Smooth muscle cell (in vitro differentiated cells): Measurements from ENCODE around the gene JAK2. TPM values are rescaled to one million over a fixed set of nuclear protein-coding genes. Genes with fewer than 3 reads are reported as not detected.

Experiments used
- DNase-seq: peaks from one replicate; lab custom pipeline; 2025; ENCODE audit not compliant: unreplicated experiment; lab: John Stamatoyannopoulos, UW
- H2AFZ ChIP-seq: fragments of 200-600 bp; sonication (generic); 2 replicates; pipeline ENCODE4 v1.6.0; 2016; ENCODE audit warnings: antibody characterized with exemption, low read depth, mild to moderate bottlenecking
- H3F3A ChIP-seq: fragments of 200-600 bp; sonication (generic); 2 replicates; pipeline ENCODE4 v1.6.0; 2017; ENCODE audit warnings: antibody characterized with exemption, low read depth
- H3K27ac ChIP-seq: fragments of 200-600 bp; sonication (generic); 2 replicates; pipeline ENCODE4 v1.5.1; 2016; ENCODE audit warnings: low read depth, mild to moderate bottlenecking
- H3K27me3 ChIP-seq: fragments of 200-600 bp; sonication (generic); 2 replicates; pipeline ENCODE4 v1.6.1; 2016; ENCODE audit warnings: low read depth, mild to moderate bottlenecking
- H3K36me3 ChIP-seq: fragments of 200-600 bp; sonication (generic); 2 replicates; pipeline ENCODE4 v1.5.1; 2016; ENCODE audit warnings: low read depth
- H3K4me1 ChIP-seq: fragments of 200-600 bp; sonication (generic); 2 replicates; pipeline ENCODE4 v1.5.1; 2016; ENCODE audit warnings: low read depth
- H3K4me2 ChIP-seq: fragments of 200-600 bp; sonication (generic); 2 replicates; pipeline ENCODE4 v1.6.0; 2016; ENCODE audit warnings: mild to moderate bottlenecking
- H3K4me3 ChIP-seq: fragments of 200-600 bp; sonication (generic); 2 replicates; pipeline ENCODE4 v1.5.1; 2016; ENCODE audit warnings: mild to moderate bottlenecking
- H3K79me2 ChIP-seq: fragments of 200-600 bp; sonication (generic); 2 replicates; pipeline ENCODE4 v1.6.0; 2016; ENCODE audit warnings: low read depth, mild to moderate bottlenecking
- H3K9ac ChIP-seq: fragments of 200-600 bp; sonication (generic); 2 replicates; pipeline ENCODE4 v1.6.0; 2016; ENCODE audit warnings: low read depth
- H3K9me3 ChIP-seq: fragments of 200-600 bp; sonication (generic); replicated peaks from 2 replicates; pipeline ENCODE4 v1.5.1; 2016; ENCODE audit warnings: low read depth
- H4K20me1 ChIP-seq: fragments of 200-600 bp; sonication (generic); 2 replicates; pipeline ENCODE4 v1.6.0; 2016; ENCODE audit warnings: low read depth
- CTCF ChIP-seq: fragments of 200-600 bp; sonication (generic); IDR thresholded peaks from 2 replicates; pipeline ENCODE4 v1.5.1; 2017; ENCODE audit warnings: borderline replicate concordance, mild to moderate bottlenecking, antibody characterized with exemption; ENCODE audit not compliant: insufficient read depth, poor library complexity, severe bottlenecking
- WGBS: methylation state at CpG from one replicate; pipeline ENCODE4 v1.1.7; 2016; ENCODE audit warnings: low lambda C conversion rate; 5-methylcytosine and 5-hydroxymethylcytosine counted together
- polyA plus RNA-seq: library from polyadenylated mRNA; unstranded; fragments of >200 nt; fragmentation: Nextera tagmentation; extraction: Ambion mirVana; gene quantifications from 2 replicates; pipeline ENCODE4 v1.2.1, GENCODE V29; 2016
- total RNA-seq: library from RNA; depleted of rRNA; stranded (reverse); fragments of >200 nt; gene quantifications from 2 replicates; pipeline ENCODE4 v1.2.3, GENCODE V29; 2014

JAK2 gene
- total and polyA plus RNA-seq, 2 experiments from 2014 or later: 4.9 to 12.0 TPM

- H3K9me3 ChIP-seq: no peaks in the 10 kb centered on the region
- H3K27me3 ChIP-seq: no peaks in the 10 kb centered on the region
- no peak for TF ChIP-seq CTCF
- H4K20me1 ChIP-seq: no peaks in the 10 kb centered on the region
- H3K4me2 ChIP-seq: no peak overlapping the region
- H3K4me1 ChIP-seq: no peaks in the 10 kb centered on the region
- no peak for DNase-seq
- H3K4me3 ChIP-seq: no peak overlapping the region
- no peaks in the 10 kb centered on the region for H3K79me2 ChIP-seq
- H3K36me3 ChIP-seq: no peaks in the 10 kb centered on the region
- H3F3A ChIP-seq: peaks cover 5% of the 10 kb centered on the region
- no peak overlapping the region for H3K9ac ChIP-seq
- H3K27ac ChIP-seq: no peak overlapping the region
- no peak overlapping the region for H2AFZ ChIP-seq
Measured at GRCh38 chr9:4964540-4964939, 20.5 kb upstream of the JAK2 start.

GRCh38 chr9:4965174-4965821 lies 19.8 kb upstream of the JAK2 start:
- Histone ChIP-seq H2AFZ (no peak overlapping the region), H3K4me3 (no peak overlapping the region), H3K4me1 (no peaks in the 10 kb centered on the region), H3K9me3 (no peaks in the 10 kb centered on the region), H3K27ac (no peak overlapping the region), H3K79me2 (no peaks in the 10 kb centered on the region), H3K27me3 (no peaks in the 10 kb centered on the region), H3K36me3 (no peaks in the 10 kb centered on the region), H3K4me2 (no peak overlapping the region), H3F3A (peaks cover 5% of the 10 kb centered on the region), H4K20me1 (no peaks in the 10 kb centered on the region), H3K9ac (no peak overlapping the region)
- WGBS: 93% methylated on average over 2 of the region's 2 CpGs
- no peak for TF ChIP-seq CTCF
- no peak for DNase-seq

- H3K36me3 ChIP-seq: no peaks in the 10 kb centered on the region
- no peaks in the 10 kb centered on the region for H4K20me1 ChIP-seq
- H3K27ac ChIP-seq: no peak overlapping the region
- H3K4me3 ChIP-seq: no peak overlapping the region
- no peak overlapping the region for H3K9ac ChIP-seq
- 87% methylated on average over 3 of the region's 3 CpGs for WGBS
- no peaks in the 10 kb centered on the region for H3K79me2 ChIP-seq
- H3K27me3 ChIP-seq: no peaks in the 10 kb centered on the region
- no peaks in the 10 kb centered on the region for H3K4me1 ChIP-seq
- DNase-seq: no peak
- TF ChIP-seq CTCF: no peak
- H3K9me3 ChIP-seq: no peaks in the 10 kb centered on the region
- H3K4me2 ChIP-seq: no peak overlapping the region
- H3F3A ChIP-seq: peaks cover 3% of the 10 kb centered on the region
- no peak overlapping the region for H2AFZ ChIP-seq
Measured at GRCh38 chr9:4967523-4967922, 17.5 kb upstream of the JAK2 start.

GRCh38 chr9:4969130-4969529 lies 15.9 kb upstream of the JAK2 start:
- H2AFZ ChIP-seq: no peak overlapping the region
- H3K4me2 ChIP-seq: peak overlapping the region; percentile 20
- H4K20me1 ChIP-seq: no peaks in the 10 kb centered on the region
- TF ChIP-seq CTCF: no peak
- H3K79me2 ChIP-seq: no peaks in the 10 kb centered on the region
- 64% methylated on average over 1 of the region's 1 CpG for WGBS
- no peak overlapping the region for H3K4me3 ChIP-seq
- H3K4me1 ChIP-seq: no peaks in the 10 kb centered on the region
- H3K27ac ChIP-seq: no peak overlapping the region
- no peaks in the 10 kb centered on the region for H3K27me3 ChIP-seq
- H3K9me3 ChIP-seq: no peaks in the 10 kb centered on the region
- DNase-seq: no peak
- H3K36me3 ChIP-seq: no peaks in the 10 kb centered on the region
- H3K9ac ChIP-seq: no peak overlapping the region
- H3F3A ChIP-seq: no peaks in the 10 kb centered on the region
